Prostate gland (tissue), 2 donors: ENCODE data around the gene SPNS3.

Experiments
- POLR2A ChIP-seq: fragments of 450-650 bp; IDR thresholded peaks from one replicate; pipeline ENCODE4 v1.6.1; 2016; ENCODE audit warnings: antibody characterized with exemption, mild to moderate bottlenecking
- TF ChIP-seq, protein P1 (sequence below), 4 experiments: fragments of 200-600 bp in 2 of 4; fragments of 450-650 bp in 2 of 4; sonication (generic) in 2 of 4; IDR thresholded peaks; 1 replicate in 3 of 4; 2 replicates in 1 of 4; pipeline ENCODE4 v1.5.1; 2016 to 2019; ENCODE audit warnings: antibody characterized with exemption in 4 of 4, mild to moderate bottlenecking in 2 of 4, moderate library complexity in 2 of 4

DNA sequence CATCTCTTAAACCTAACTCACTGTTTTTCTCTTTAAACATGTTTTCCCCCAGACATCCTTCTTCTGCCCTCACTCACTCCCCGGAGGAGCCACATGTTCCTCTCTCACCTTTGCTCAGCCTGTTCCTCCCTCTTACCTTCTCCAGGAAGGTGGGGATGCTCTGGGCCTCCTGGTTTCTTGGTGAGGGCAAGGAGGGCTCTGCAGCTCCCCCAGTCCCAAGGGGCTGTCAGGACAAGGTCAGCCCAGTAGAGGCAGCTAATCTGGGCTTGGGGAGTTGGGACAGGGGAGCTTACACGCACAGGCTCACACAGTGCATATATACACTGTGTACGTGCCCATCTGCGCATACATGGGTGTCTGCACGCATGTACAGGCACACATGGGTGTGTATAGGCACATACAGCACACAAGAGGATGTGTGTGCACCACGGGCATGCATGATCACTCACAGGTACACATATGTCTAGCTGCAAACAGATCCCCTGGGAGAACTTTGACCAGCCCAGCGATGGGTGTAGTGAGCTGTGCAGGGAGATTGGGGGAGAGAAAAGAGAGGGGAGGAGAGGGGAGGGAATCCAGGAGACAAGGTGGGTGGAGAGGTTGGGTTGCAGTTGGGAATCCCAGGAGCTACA, 28.6 kb upstream of the SPNS3 start:
- TF ChIP-seq, protein P1, sequence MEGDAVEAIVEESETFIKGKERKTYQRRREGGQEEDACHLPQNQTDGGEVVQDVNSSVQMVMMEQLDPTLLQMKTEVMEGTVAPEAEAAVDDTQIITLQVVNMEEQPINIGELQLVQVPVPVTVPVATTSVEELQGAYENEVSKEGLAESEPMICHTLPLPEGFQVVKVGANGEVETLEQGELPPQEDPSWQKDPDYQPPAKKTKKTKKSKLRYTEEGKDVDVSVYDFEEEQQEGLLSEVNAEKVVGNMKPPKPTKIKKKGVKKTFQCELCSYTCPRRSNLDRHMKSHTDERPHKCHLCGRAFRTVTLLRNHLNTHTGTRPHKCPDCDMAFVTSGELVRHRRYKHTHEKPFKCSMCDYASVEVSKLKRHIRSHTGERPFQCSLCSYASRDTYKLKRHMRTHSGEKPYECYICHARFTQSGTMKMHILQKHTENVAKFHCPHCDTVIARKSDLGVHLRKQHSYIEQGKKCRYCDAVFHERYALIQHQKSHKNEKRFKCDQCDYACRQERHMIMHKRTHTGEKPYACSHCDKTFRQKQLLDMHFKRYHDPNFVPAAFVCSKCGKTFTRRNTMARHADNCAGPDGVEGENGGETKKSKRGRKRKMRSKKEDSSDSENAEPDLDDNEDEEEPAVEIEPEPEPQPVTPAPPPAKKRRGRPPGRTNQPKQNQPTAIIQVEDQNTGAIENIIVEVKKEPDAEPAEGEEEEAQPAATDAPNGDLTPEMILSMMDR (IDR thresholded peaks at IDR 0.05) = no peak
- no peak for TF ChIP-seq POLR2A
